DOHH2 (cell line): ENCODE results near the gene THAP11.

Experiments used
- H3F3A ChIP-seq: fragments of 200-600 bp; sonication (generic), shearing (Covaris generic); 2 replicates; pipeline ENCODE4 v1.6.0; 2016; ENCODE audit warnings: antibody characterized with exemption, mild to moderate bottlenecking; ENCODE audit not compliant: control insufficient read depth, insufficient read depth
- H3K27ac ChIP-seq: fragments of 200-600 bp; sonication (generic); 2 replicates; pipeline ENCODE4 v1.5.1; 2014; ENCODE audit warnings: low read depth, mild to moderate bottlenecking, low read length, moderate library complexity
- H3K27me3 ChIP-seq: fragments of 200-600 bp; sonication (generic); 2 replicates; pipeline ENCODE4 v1.6.1; 2014; ENCODE audit warnings: mild to moderate bottlenecking, low read length, mixed read lengths; ENCODE audit not compliant: control insufficient read depth
- H3K36me3 ChIP-seq: fragments of 200-600 bp; sonication (generic); 2 replicates; pipeline ENCODE4 v1.6.1; 2014; ENCODE audit warnings: mild to moderate bottlenecking, low read length, moderate library complexity, mixed read lengths; ENCODE audit not compliant: control insufficient read depth
- H3K4me1 ChIP-seq: fragments of 200-600 bp; sonication (generic); 2 replicates; pipeline ENCODE4 v1.6.1; 2014; ENCODE audit warnings: mild to moderate bottlenecking, low read length, mixed read lengths; ENCODE audit not compliant: control insufficient read depth
- H3K4me2 ChIP-seq: fragments of 200-600 bp; sonication (generic); 2 replicates; pipeline ENCODE4 v1.6.0; 2014; ENCODE audit warnings: mild to moderate bottlenecking, low read length, moderate library complexity
- H3K4me3 ChIP-seq: fragments of 200-600 bp; sonication (generic); 2 replicates; pipeline ENCODE4 v1.5.1; 2014; ENCODE audit warnings: mild to moderate bottlenecking, low read length, mixed read lengths
- H3K79me2 ChIP-seq: fragments of 200-600 bp; sonication (generic); 2 replicates; pipeline ENCODE4 v1.6.1; 2014; ENCODE audit warnings: mild to moderate bottlenecking, low read length, mixed read lengths; ENCODE audit not compliant: control insufficient read depth
- H3K9me2 ChIP-seq: fragments of 200-600 bp; sonication (generic); replicated peaks from 2 replicates; pipeline ENCODE4 v1.6.1; 2014; ENCODE audit warnings: mild to moderate bottlenecking, low read length, mixed read lengths; ENCODE audit not compliant: control insufficient read depth
- H3K9me3 ChIP-seq: fragments of 200-600 bp; sonication (generic); 2 replicates; pipeline ENCODE4 v1.6.1; 2014; ENCODE audit warnings: antibody characterized with exemption, low read length, mixed read lengths; ENCODE audit not compliant: control insufficient read depth, insufficient read depth
- H4K20me1 ChIP-seq: fragments of 200-600 bp; sonication (generic); 2 replicates; pipeline ENCODE4 v1.6.0; 2014; ENCODE audit warnings: low read depth, mild to moderate bottlenecking, antibody characterized with exemption, low read length, moderate library complexity; ENCODE audit not compliant: control insufficient read depth, insufficient read depth
- EZH2phosphoT487 ChIP-seq: fragments of 200-600 bp; sonication (generic); IDR thresholded peaks from 2 replicates; pipeline ENCODE4 v1.6.1; 2017; ENCODE audit warnings: borderline replicate concordance, mild to moderate bottlenecking, antibody characterized with exemption, low read length, moderate library complexity, mixed read lengths
- TF ChIP-seq, protein P1 (sequence below): fragments of 200-600 bp; sonication (generic); IDR thresholded peaks from one replicate; pipeline ENCODE4 v1.5.1; 2014; ENCODE audit warnings: antibody characterized with exemption, mild to moderate bottlenecking, low read depth, low read length; ENCODE audit not compliant: poor library complexity, severe bottlenecking

The THAP11 gene

DNA sequence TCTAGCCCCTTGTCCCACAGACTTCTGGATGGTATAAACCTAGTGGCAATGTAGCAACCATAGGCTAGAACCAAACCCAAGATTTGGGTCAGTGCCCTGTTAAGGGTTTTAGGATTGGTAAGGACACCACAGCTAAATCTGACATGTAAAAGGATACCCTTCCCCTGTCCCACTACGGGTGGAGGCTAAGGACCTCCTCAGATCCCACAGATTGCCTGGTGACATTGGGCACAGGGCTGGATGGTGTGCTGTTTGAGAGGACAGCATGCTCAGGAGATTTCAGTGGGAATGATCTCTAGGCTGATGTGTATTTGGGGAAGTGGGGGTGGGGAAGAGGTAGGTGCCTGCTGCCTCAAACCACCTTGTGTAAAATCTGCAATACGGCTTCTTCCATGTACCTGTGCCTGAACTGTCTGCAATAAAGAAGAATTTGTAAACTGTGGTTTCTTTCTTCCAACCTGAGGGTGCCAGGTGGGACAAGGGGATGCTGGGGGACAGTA, 30.1 kb downstream of the THAP11 start:
- Histone ChIP-seq H3K4me1 (peaks cover 22% of the 10 kb centered on the region), H3K9me3 (no peaks in the 10 kb centered on the region), H3K27ac (peak overlapping the region; percentile 5; the same call in 1 of the 2 replicates), H3K9me2 (no peaks in the 10 kb centered on the region), H4K20me1 (peaks cover 4% of the 10 kb centered on the region; the same call in 1 of the 2 replicates), H3F3A (peaks cover 18% of the 10 kb centered on the region), H3K27me3 (no peaks in the 10 kb centered on the region), H3K36me3 (peaks cover 59% of the 10 kb centered on the region), H3K4me3 (peak overlapping the region; percentile 85), H3K4me2 (peak overlapping the region; percentile 73), H3K79me2 (peaks cover 40% of the 10 kb centered on the region)
- TF ChIP-seq, protein P1, sequence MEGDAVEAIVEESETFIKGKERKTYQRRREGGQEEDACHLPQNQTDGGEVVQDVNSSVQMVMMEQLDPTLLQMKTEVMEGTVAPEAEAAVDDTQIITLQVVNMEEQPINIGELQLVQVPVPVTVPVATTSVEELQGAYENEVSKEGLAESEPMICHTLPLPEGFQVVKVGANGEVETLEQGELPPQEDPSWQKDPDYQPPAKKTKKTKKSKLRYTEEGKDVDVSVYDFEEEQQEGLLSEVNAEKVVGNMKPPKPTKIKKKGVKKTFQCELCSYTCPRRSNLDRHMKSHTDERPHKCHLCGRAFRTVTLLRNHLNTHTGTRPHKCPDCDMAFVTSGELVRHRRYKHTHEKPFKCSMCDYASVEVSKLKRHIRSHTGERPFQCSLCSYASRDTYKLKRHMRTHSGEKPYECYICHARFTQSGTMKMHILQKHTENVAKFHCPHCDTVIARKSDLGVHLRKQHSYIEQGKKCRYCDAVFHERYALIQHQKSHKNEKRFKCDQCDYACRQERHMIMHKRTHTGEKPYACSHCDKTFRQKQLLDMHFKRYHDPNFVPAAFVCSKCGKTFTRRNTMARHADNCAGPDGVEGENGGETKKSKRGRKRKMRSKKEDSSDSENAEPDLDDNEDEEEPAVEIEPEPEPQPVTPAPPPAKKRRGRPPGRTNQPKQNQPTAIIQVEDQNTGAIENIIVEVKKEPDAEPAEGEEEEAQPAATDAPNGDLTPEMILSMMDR, result no peak
- no peak for TF ChIP-seq EZH2phosphoT487

DNA sequence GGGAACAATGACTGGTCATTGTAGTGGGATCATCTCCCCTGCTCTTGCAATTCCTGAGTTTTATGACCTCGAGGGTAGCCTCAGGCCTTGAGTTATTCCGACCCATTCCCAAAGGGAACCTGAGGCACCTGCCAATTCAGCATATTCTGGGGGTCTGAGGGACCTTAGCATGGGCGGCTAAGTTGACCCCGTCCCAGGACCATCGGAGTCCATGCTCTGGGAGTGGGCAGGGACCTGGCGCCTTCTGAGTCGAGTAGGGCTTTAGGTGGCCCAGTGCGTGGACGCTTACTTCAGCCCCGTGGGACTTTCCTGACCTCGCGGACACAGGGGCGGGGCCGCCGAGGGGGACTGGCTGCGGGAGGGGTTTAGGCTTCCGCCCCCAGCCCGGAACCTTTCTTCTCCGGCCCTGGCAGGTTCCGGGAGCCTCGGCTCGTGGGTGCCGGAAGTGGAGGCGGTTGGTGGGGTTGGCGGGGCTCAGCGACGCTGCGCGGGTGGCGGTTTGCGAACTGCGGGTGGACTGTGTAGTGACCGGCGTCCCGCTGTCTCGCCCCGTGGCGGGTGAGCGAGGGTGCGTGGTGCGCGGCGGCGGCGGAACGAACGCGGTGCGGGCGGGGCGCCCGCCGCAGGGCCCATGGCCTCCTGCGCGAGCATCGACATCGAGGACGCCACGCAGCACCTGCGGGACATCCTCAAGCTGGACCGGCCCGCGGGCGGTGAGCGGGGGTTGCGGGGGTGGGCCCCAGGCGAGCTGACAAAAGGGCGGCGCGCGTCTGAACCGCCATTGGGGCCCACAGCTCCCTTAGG, 30.7 kb downstream of the THAP11 start, which contains the start of gene EDC4:
TSS of gene EDC4 (plus strand) at position 422 of the 804 bp plus-strand sequence. CDS start at position 632, 210 bp downstream.
- Histone ChIP-seq H3K27ac (peak within 1 kb of the TSS; percentile 27), H4K20me1 (peaks cover 4% of the 10 kb centered on the region; the same call in 1 of the 2 replicates), H3K4me1 (peaks cover 22% of the 10 kb centered on the region), H3K9me3 (no peaks in the 10 kb centered on the region), H3K4me3 (peak within 1 kb of the TSS; percentile 85), H3K4me2 (peak within 1 kb of the TSS; percentile 73), H3K27me3 (no peaks in the 10 kb centered on the region), H3K9me2 (no peaks in the 10 kb centered on the region), H3F3A (peaks cover 18% of the 10 kb centered on the region), H3K79me2 (peaks cover 40% of the 10 kb centered on the region), H3K36me3 (peaks cover 59% of the 10 kb centered on the region)
- TF ChIP-seq, protein P1, result no peak
- no peak for TF ChIP-seq EZH2phosphoT487

GRCh38 chr16:67873435-67874370, 31.6 kb downstream of the THAP11 start:
- no peaks in the 10 kb centered on the region for H3K9me2 ChIP-seq
- no peaks in the 10 kb centered on the region for H3K9me3 ChIP-seq
- H3K27me3 ChIP-seq, result no peaks in the 10 kb centered on the region
- H3K79me2 ChIP-seq, result peaks cover 40% of the 10 kb centered on the region
- H3F3A ChIP-seq, result peaks cover 18% of the 10 kb centered on the region
- H3K4me1 ChIP-seq, result peaks cover 22% of the 10 kb centered on the region
- H3K4me2 ChIP-seq, result peak overlapping the region; percentile 73
- H3K27ac ChIP-seq, result peak overlapping the region; percentile 27
- TF ChIP-seq EZH2phosphoT487, result no peak
- TF ChIP-seq, protein P1, result no peak
- H3K36me3 ChIP-seq, result peaks cover 61% of the 10 kb centered on the region
- peak overlapping the region; percentile 85 for H3K4me3 ChIP-seq
- H4K20me1 ChIP-seq, result peaks cover 4% of the 10 kb centered on the region; the same call in 1 of the 2 replicates
